H1 (cell line): ENCODE data around the gene GRB7. TPM values are rescaled to one million over a fixed set of nuclear protein-coding genes. Genes with fewer than 3 reads are reported as not detected.

ENCODE experiments used
- BCL11A ChIP-seq, 2 experiments: IDR thresholded peaks; one replicate each; pipeline ENCODE4 v1.6.1; 2011; ENCODE audit warnings: low read depth in 2 of 2, low read length in 2 of 2, mild to moderate bottlenecking in 2 of 2
- BRCA1 ChIP-seq: IDR thresholded peaks from 2 replicates; pipeline ENCODE4 v1.6.1; 2012; ENCODE audit warnings: low read depth, low read length, improper control_type of control experiment
- CEBPB ChIP-seq: IDR thresholded peaks from 2 replicates; pipeline ENCODE4 v1.6.1; 2012; ENCODE audit warnings: low read depth, low read length
- EP300 ChIP-seq, 2 experiments: IDR thresholded peaks; 1 replicate in 1 of 2; 2 replicates in 1 of 2; pipeline ENCODE4 v1.6.1; 2011 to 2012; ENCODE audit warnings: low read depth in 2 of 2, low read length in 2 of 2, mild to moderate bottlenecking in 2 of 2, borderline replicate concordance in 1 of 2, inconsistent platforms in 1 of 2, moderate library complexity in 1 of 2
- JUND ChIP-seq: IDR thresholded peaks from 2 replicates; pipeline ENCODE4 v1.6.1; 2011; ENCODE audit warnings: mild to moderate bottlenecking, improper control_type of control experiment, low read length
- KDM4A ChIP-seq: IDR thresholded peaks from one replicate; pipeline ENCODE4 v1.7.1; 2012; ENCODE audit warnings: low read depth, mild to moderate bottlenecking, moderate library complexity, low read length, inconsistent platforms; ENCODE audit not compliant: severe bottlenecking
- KDM5A ChIP-seq: fragments of 200-600 bp; IDR thresholded peaks from 2 replicates; pipeline ENCODE4 v1.7.1; 2012; ENCODE audit warnings: mild to moderate bottlenecking, low read length, inconsistent platforms, mixed read lengths
- MAFK ChIP-seq: IDR thresholded peaks from 2 replicates; pipeline ENCODE4 v1.6.1; 2012; ENCODE audit warnings: low read depth, mild to moderate bottlenecking, improper control_type of control experiment, low read length
- PHF8 ChIP-seq: fragments of 200-600 bp; sonication (generic); conservative IDR thresholded peaks from 2 replicates; pipeline ENCODE4 v1.7.1; 2012; ENCODE audit warnings: low read depth, mild to moderate bottlenecking, inconsistent platforms, low read length, moderate library complexity
- RBBP5 ChIP-seq: IDR thresholded peaks from 2 replicates; pipeline ENCODE4 v1.7.1; 2012; ENCODE audit warnings: low read depth, mild to moderate bottlenecking, inconsistent platforms, low read length, moderate library complexity, borderline replicate concordance
- SAP30 ChIP-seq: fragments of 300-600 bp; sonication (generic); IDR thresholded peaks from 2 replicates; pipeline ENCODE4 v1.7.1; 2012; ENCODE audit warnings: low read length, moderate library complexity, mild to moderate bottlenecking, inconsistent platforms; ENCODE audit not compliant: insufficient read depth, insufficient replicate concordance
- SIN3A ChIP-seq, 2 experiments: IDR thresholded peaks in 1 of 2; conservative IDR thresholded peaks in 1 of 2; 2 replicates each; pipeline ENCODE4 v1.6.1; 2011 to 2012; ENCODE audit warnings: low read length in 2 of 2, improper control_type of control experiment in 1 of 2, low read depth in 1 of 2, mild to moderate bottlenecking in 1 of 2
- SIRT6 ChIP-seq: IDR thresholded peaks from one replicate; pipeline ENCODE4 v1.7.1; 2012; ENCODE audit warnings: low read length, inconsistent platforms
- SIX5 ChIP-seq: IDR thresholded peaks from 2 replicates; pipeline ENCODE4 v1.6.1; 2011; ENCODE audit warnings: mild to moderate bottlenecking, low read depth, low read length
- SUZ12 ChIP-seq: fragments of 200-600 bp; sonication (generic); IDR thresholded peaks from 2 replicates; pipeline ENCODE4 v1.6.1; 2012; ENCODE audit warnings: mild to moderate bottlenecking, inconsistent platforms, low read length, moderate library complexity, mixed read lengths
- TAF1 ChIP-seq: IDR thresholded peaks from 2 replicates; pipeline ENCODE4 v1.6.1; 2011; ENCODE audit warnings: mild to moderate bottlenecking, low read depth, low read length
- TAF7 ChIP-seq: optimal IDR thresholded peaks from 2 replicates; pipeline ENCODE3; 2011; ENCODE audit warnings: low read depth, mild to moderate bottlenecking, inconsistent platforms, low read length, moderate library complexity, borderline replicate concordance
- TCF12 ChIP-seq: IDR thresholded peaks from 2 replicates; pipeline ENCODE4 v1.6.1; 2011; ENCODE audit warnings: low read depth, mild to moderate bottlenecking, low read length
- YY1 ChIP-seq: IDR thresholded peaks from 2 replicates; pipeline ENCODE4 v1.6.1; 2011; ENCODE audit warnings: low read depth, mild to moderate bottlenecking, low read length
- polyA plus RNA-seq, 7 experiments: library from polyadenylated mRNA; depleted of rRNA in 3 of 7; stranded (reverse) in 5 of 7; unstranded in 2 of 7; fragments of >200 nt in 5 of 7; fragments of 200-250 nt in 2 of 7; gene quantifications; 1 replicate in 5 of 7; 2 replicates in 1 of 7; 4 replicates in 1 of 7; pipeline versions ENCODE4 v1.2.1 to v1.2.3, GENCODE V29; 2011 to 2013; ENCODE audit warnings: missing spikeins in 2 of 7, mixed read lengths in 2 of 7
- total RNA-seq: library from RNA; stranded (reverse); fragmentation: NEBNext Ultra II Directional; extraction: Animal tissue kit (Norgen Biotek cat#: 25700); gene quantifications from 2 replicates; pipeline ENCODE4 v1.2.1, GENCODE V29; 2021
- TF ChIP-seq, protein P1 (sequence below): IDR thresholded peaks from 2 replicates; pipeline ENCODE4 v1.6.1; 2012; ENCODE audit warnings: inconsistent platforms
- TF ChIP-seq, protein P2 (sequence below): IDR thresholded peaks from 2 replicates; pipeline ENCODE4 v1.6.1; 2011; ENCODE audit warnings: low read length, improper control_type of control experiment

Gene GRB7
- total and polyA plus RNA-seq, 2 of the 8 experiments (the other 6 are each of a cell fraction or from before 2014, with no cell fraction given): 32.2 to 41.5 TPM

GRCh38 chr17:39704821-39705551 lies 32.8 kb upstream of the GRB7 start (continued):
- TF ChIP-seq, protein P1, sequence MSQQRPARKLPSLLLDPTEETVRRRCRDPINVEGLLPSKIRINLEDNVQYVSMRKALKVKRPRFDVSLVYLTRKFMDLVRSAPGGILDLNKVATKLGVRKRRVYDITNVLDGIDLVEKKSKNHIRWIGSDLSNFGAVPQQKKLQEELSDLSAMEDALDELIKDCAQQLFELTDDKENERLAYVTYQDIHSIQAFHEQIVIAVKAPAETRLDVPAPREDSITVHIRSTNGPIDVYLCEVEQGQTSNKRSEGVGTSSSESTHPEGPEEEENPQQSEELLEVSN: no peak
- TF ChIP-seq TCF12 (no peak), YY1 (peak; percentile 77), MAFK (no peak), KDM5A (no peak), SIN3A (conservative IDR thresholded peaks at IDR 0.05 in 1 of 2, IDR thresholded peaks at IDR 0.05 in 1 of 2; ENCODE audit: low read depth in 1 of 2, low read length in 2 of 2) (peak in 1 of 2 experiments; percentile 61; a peak in 1 of 4 replicates), JUND (no peak), EP300 (IDR thresholded peaks at IDR 0.05; ENCODE audit: borderline replicate concordance in 1 of 2, low read depth in 2 of 2, low read length in 2 of 2) (peak in 1 of 2 experiments; percentile 52; a peak in 1 of 3 replicates), PHF8 (no peak), CEBPB (no peak), BRCA1 (no peak), SIRT6 (no peak), SAP30 (no peak), SIX5 (no peak), RBBP5 (no peak), TAF7 (no peak), KDM4A (no peak), BCL11A (IDR thresholded peaks at IDR 0.05; ENCODE audit: low read depth in 2 of 2, low read length in 2 of 2) (no peak), SUZ12 (no peak), TAF1 (0 out of 2 replicates have a peak, but pooled peaks have one; percentile 29)
- TF ChIP-seq, protein P2, sequence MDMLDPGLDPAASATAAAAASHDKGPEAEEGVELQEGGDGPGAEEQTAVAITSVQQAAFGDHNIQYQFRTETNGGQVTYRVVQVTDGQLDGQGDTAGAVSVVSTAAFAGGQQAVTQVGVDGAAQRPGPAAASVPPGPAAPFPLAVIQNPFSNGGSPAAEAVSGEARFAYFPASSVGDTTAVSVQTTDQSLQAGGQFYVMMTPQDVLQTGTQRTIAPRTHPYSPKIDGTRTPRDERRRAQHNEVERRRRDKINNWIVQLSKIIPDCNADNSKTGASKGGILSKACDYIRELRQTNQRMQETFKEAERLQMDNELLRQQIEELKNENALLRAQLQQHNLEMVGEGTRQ: no peak
